ENCODE measurements around the gene CATSPER2. TPM values are rescaled to one million over a fixed set of nuclear protein-coding genes. Genes with fewer than 3 reads are reported as not detected.
"Not testable (repeated sequence)": the region's sequence is repeated elsewhere in the genome, so short reads cannot be mapped to it uniquely, and the experiment has no call there.

The CATSPER2 gene
- total RNA-seq, 1 donor from 2014 or later: 1.4 TPM

DNA sequence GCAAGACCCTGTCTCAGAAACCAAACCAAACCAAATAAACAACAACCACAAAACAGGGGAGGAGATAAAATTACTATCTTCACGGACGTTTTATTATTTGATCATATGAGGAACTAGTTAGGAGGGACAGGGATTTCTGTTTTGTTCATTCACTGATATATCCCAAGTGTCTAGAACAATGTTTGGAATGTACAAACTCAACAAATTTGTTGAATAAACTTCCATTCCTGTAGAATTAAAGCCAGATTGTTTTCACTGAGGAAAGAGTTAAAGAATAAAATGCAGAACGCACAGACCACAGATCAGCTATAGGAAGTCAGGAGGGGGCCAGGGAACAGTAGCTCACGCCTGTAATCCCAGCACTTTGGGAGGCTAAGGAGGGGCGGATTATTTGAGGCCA is 23.5 kb downstream of the CATSPER2 start:
- no peaks in the 10 kb centered on the region for H3K9me3 ChIP-seq
- H3K36me3 ChIP-seq: no peaks in the 10 kb centered on the region
- DNase-seq (ENCODE audit: low spot score in 2 of 2): no peak
- no peaks in the 10 kb centered on the region for H3K27me3 ChIP-seq
- no peak overlapping the region for H3K27ac ChIP-seq
- no peak overlapping the region for H3K4me3 ChIP-seq
- no peaks in the 10 kb centered on the region for H3K4me1 ChIP-seq
- TF ChIP-seq, protein P1, sequence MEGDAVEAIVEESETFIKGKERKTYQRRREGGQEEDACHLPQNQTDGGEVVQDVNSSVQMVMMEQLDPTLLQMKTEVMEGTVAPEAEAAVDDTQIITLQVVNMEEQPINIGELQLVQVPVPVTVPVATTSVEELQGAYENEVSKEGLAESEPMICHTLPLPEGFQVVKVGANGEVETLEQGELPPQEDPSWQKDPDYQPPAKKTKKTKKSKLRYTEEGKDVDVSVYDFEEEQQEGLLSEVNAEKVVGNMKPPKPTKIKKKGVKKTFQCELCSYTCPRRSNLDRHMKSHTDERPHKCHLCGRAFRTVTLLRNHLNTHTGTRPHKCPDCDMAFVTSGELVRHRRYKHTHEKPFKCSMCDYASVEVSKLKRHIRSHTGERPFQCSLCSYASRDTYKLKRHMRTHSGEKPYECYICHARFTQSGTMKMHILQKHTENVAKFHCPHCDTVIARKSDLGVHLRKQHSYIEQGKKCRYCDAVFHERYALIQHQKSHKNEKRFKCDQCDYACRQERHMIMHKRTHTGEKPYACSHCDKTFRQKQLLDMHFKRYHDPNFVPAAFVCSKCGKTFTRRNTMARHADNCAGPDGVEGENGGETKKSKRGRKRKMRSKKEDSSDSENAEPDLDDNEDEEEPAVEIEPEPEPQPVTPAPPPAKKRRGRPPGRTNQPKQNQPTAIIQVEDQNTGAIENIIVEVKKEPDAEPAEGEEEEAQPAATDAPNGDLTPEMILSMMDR (IDR thresholded peaks at IDR 0.05): no peak
- intact Hi-C loops (cut with DNase I): no loop called here

DNA sequence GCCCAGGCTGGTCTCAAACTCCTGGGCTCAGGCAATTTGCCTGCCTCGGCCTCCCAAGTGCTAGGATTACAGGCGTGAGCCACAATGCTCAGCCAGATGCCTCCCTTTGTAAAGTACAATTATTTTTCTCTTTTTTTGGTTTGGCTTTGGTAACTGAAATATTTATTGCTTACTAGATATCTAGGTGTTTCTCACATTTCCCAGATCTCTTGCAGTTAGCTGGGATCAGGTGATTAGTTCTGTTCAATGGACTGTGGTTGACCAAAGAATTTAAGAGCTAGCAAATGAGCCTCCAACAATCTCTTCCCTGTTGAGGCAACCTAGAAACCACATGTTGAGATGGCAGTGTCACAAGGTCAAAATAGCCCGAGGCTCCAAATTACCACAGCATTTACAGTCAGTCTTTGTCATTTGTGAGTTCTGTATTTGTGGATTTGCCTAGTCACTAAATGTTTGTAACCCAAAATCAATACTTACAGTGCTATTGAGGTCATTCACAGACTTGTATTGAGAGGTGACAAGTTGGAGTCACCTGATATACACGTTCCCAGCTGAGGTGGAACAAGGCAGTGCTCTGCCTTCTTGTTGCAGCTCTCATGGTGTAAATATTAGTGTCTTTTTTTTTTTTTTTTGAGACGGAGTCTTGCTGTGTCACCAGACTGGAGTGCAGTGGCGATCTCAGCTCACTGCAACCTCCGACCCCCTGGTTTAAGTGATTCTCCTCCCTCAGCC is 26.4 kb downstream of the CATSPER2 start:
- H3K27ac ChIP-seq; H3K4me3 ChIP-seq; intact Hi-C loops (cut with DNase I); H3K36me3 ChIP-seq; DNase-seq (ENCODE audit: low spot score in 2 of 2); H3K4me1 ChIP-seq; H3K27me3 ChIP-seq; H3K9me3 ChIP-seq: not testable (repeated sequence)

DNA sequence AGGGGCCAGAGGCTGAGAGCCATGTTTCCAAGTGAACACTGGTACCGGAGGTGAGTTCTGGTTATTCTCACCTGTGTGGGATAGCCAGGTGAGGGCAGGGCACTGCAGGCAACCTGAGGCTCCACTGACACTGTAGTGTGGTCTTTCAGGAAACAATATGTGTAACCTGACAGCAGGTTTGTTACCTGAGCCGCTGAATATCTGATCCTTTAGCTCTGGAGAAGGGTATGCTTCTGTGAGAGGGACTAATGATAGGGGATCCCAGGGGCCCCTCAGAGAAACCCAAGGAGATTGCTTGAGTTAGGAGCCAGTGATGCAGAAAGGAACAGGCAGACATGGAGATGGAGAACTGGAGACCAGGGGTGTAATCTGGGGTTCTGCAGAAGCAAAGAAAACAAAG is 29.9 kb downstream of the CATSPER2 start, which contains the start of gene STRC:
Gene STRC, minus strand, starts transcription at position 101 of the 400 bp plus-strand sequence. Its CDS starts 78 bp downstream, at position 23.
- H3K4me3 ChIP-seq; DNase-seq (ENCODE audit: low spot score in 2 of 2); H3K27me3 ChIP-seq; H3K27ac ChIP-seq; H3K9me3 ChIP-seq; intact Hi-C loops (cut with DNase I); H3K36me3 ChIP-seq; H3K4me1 ChIP-seq: not testable (repeated sequence)

DNA sequence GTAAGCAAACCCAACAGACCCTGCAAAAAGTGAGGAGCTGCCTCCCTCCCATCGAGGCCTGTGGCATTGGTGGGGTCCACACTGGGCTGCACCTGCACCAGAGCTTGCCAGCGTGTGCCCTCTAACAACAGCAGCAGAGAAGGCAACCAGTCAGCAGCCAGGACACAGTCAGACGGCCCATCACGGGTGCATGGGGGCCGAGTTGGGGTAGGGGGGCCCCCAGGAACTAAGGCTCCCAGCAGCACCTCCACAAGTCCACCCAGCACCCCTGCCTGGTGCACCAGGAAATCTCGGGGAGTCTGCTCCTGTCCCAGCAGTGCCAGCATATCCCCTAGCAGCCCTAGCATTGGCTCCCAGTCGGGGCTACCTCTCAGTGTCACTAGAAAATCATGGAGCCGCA is 30.9 kb downstream of the CATSPER2 start:
- H3K27ac ChIP-seq; intact Hi-C loops (cut with DNase I); H3K4me1 ChIP-seq: not testable (repeated sequence)

DNA sequence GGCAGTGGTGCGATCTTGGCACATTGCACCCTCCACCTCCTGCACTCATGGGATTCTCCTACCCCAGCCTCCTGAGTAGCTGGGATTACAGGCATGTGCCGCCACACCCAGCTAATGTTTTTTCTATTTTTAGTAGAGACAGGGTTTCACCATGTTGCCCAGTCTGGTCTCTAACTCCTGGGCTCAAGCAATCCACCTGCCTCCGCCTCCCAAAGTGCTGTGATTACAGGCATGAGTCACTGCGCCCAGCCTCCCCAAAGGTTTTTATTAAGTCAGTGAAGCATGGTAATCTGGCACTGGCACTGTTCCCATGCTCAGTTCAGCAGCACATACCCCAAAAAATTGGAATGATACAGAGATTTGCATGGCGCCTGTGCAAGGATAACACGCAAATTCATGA is 46.4 kb downstream of the CATSPER2 start:
- H3K4me1 ChIP-seq; H3K9me3 ChIP-seq; DNase-seq (ENCODE audit: low spot score in 2 of 2); H3K4me3 ChIP-seq; H3K27me3 ChIP-seq; H3K36me3 ChIP-seq; H3K27ac ChIP-seq; intact Hi-C loops (cut with DNase I): not testable (repeated sequence)

More for the DNA sequence above, 30.9 kb downstream of the CATSPER2 start:
- not testable (repeated sequence) for H3K27me3 ChIP-seq; DNase-seq (ENCODE audit: low spot score in 2 of 2); H3K36me3 ChIP-seq; H3K9me3 ChIP-seq; H3K4me3 ChIP-seq

DNA sequence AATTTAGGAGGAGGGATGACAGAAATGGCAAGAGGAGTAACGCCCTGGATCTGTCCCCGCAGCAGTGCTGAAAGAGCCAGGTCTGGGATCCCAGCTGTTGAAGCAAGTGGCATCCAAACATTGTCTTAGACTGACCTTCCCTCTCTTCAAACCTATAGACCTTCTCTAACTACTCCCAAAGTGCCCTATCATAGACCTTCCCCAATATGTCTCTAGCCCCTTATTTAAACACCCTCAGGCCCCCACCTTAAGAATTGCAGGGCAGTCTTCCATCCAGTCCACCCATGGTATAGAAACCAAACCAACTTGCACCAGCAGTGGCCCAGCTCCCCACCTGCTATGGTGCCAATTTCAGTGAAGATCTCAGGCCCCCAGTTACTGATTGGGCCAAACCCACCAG is 48.4 kb downstream of the CATSPER2 start:
- H3K27me3 ChIP-seq; H3K4me3 ChIP-seq; H3K27ac ChIP-seq; H3K36me3 ChIP-seq; H3K9me3 ChIP-seq; intact Hi-C loops (cut with DNase I); DNase-seq (ENCODE audit: low spot score in 2 of 2); H3K4me1 ChIP-seq: not testable (repeated sequence)

DNA sequence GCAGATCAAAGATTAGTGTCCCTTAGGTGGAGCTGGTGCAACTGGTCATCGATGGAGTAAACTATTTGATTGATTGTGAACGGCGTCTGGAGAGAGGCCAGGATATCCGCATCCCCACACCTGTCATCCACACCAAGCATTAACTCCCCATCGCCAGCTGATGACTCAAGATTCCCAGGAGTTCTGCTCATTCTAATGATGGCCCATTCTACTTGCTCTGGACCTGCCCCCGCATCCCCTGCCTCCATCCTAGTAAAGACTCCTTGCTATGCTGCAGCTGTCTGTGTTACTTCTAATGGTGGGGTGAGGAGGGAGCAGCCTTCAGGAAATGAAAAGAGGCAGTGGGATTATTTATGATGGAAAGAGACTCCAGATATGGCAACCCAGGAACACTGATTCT is 49.5 kb downstream of the CATSPER2 start:
- intact Hi-C loops (cut with DNase I); DNase-seq (ENCODE audit: low spot score in 2 of 2); H3K27ac ChIP-seq; H3K4me1 ChIP-seq; H3K36me3 ChIP-seq; H3K27me3 ChIP-seq; H3K9me3 ChIP-seq; H3K4me3 ChIP-seq: not testable (repeated sequence)

DNA sequence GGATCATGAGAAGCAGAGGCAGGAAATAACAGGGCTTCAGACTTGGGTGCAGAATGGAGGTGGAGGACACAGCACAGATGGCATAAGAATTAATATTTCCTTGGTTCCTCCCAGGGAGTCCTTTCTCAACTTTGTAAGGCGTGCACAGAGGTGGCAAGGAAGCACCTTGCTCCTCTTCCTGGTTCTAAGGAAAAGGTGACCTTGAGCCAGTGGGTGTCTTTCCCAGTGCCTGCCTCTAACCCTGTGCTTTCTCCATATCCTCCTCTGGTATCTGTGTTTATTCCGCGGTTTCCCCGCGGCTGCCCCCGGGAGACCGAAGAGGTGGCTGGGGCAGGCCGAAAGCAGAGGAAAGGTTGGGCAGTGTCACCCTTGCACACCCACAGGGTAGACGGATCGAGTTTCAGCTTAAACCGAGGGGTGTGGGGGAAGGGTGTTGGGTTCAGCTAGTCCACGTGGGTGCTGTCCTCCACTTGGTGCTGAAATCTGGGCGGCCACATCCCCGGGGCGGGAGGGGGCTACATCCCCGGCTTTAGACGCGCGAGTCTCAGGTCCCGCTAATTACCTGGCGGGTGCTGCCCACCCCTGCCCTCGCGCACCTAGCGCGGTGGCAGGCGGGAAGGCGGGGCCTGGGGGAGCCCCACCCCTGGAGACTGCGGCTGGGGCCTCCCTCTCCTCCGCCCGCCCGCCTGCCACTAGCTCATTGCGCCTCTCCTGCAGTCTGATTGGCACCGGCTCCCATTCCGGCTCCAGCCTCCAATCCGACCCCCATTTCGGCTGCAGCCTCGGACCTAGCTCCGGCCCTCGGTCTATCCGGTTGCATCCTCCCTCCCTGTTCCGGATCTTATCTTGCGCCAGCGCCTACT is 55.1 kb downstream of the CATSPER2 start, which contains the start of gene CKMT1B:
Gene CKMT1B, plus strand, starts transcription at position 700 of the 863 bp plus-strand sequence. CDS start 192 bp downstream, outside the sequence.
- H3K36me3 ChIP-seq; H3K4me3 ChIP-seq; H3K4me1 ChIP-seq; H3K27ac ChIP-seq; H3K9me3 ChIP-seq; H3K27me3 ChIP-seq; intact Hi-C loops (cut with DNase I); DNase-seq (ENCODE audit: low spot score in 2 of 2): not testable (repeated sequence)

DNA sequence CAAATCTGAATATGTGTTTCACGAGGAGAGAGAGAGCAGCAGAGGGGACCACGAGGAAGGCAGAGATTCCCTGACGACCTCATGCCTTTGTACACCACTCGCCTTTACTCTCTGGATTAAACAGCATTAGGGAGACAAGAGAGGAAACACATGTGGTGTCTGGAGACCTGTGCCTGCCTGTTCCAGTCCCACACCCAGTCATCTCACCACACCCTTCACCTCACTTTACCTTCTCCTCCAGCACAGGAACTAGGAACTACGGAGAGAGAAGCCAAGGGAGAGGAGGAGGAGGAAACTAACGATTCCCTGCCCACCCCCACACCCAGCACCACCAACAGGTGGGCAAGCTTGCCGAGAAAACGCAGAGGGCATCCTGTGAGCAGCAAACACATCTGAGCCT is 55.8 kb downstream of the CATSPER2 start:
- DNase-seq (ENCODE audit: low spot score in 2 of 2); intact Hi-C loops (cut with DNase I); H3K9me3 ChIP-seq; H3K36me3 ChIP-seq; H3K27me3 ChIP-seq; H3K4me3 ChIP-seq; H3K27ac ChIP-seq; H3K4me1 ChIP-seq: not testable (repeated sequence)

DNA sequence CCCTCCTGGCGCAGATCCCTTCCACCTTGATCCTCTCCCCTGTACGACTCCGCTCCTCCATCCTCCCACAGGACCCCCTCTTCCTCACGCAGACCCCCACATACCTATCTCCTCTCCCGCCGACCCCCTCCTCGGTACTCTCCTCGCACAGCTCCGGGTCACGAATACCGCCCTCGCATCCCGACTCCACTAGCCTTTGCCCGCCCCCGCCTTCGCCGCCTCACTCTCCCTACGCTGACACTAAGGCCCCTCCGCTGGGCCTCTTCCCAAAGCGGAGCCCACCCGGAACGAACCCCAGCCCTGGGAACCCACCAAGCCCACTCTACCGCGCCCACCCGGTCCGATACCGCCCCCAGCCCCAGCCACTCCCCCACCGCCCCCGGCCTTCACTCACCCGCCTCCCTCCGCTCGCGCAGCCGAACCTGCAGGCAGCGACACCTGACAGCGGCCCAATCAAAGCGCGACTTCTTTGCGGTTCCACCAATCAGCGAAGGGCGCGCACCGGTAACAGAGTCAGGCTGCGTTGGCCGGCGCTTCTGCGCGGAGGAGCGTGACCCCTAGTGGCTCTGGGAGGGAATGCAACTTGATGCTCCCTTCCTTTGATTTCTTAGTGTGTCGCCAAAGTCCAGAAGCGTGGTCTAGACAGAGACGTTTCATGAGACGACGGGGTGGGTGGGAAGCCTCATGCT is 58.7 kb downstream of the CATSPER2 start, which contains the start of gene PPIP5K1:
Gene PPIP5K1, minus strand, starts transcription at position 431 of the 689 bp plus-strand sequence. CDS start 5,704 bp downstream, outside the sequence.
- H3K36me3 ChIP-seq; H3K27me3 ChIP-seq; H3K9me3 ChIP-seq; DNase-seq (ENCODE audit: low spot score in 2 of 2); intact Hi-C loops (cut with DNase I); H3K4me1 ChIP-seq; H3K27ac ChIP-seq; H3K4me3 ChIP-seq: not testable (repeated sequence)

Measured in ascending aorta (tissue), 2 donors.